ENCODE data around the gene NMD3.

NMD3 gene

GRCh38 chr3:161270991-161271390 lies 49.9 kb downstream of the NMD3 start:
- no peaks in the 10 kb centered on the region for H3K9me2 ChIP-seq (ENCODE audit: low read depth, low read length)
- TF ChIP-seq EZH2 (IDR thresholded peaks at IDR 0.05; ENCODE audit: borderline replicate concordance, low read length) = no peak
- TF ChIP-seq, protein P1, sequence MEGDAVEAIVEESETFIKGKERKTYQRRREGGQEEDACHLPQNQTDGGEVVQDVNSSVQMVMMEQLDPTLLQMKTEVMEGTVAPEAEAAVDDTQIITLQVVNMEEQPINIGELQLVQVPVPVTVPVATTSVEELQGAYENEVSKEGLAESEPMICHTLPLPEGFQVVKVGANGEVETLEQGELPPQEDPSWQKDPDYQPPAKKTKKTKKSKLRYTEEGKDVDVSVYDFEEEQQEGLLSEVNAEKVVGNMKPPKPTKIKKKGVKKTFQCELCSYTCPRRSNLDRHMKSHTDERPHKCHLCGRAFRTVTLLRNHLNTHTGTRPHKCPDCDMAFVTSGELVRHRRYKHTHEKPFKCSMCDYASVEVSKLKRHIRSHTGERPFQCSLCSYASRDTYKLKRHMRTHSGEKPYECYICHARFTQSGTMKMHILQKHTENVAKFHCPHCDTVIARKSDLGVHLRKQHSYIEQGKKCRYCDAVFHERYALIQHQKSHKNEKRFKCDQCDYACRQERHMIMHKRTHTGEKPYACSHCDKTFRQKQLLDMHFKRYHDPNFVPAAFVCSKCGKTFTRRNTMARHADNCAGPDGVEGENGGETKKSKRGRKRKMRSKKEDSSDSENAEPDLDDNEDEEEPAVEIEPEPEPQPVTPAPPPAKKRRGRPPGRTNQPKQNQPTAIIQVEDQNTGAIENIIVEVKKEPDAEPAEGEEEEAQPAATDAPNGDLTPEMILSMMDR (IDR thresholded peaks at IDR 0.05; ENCODE audit: low read length) = no peak
- H3K9ac ChIP-seq (ENCODE audit: low read length) = no peak overlapping the region
- no peaks in the 10 kb centered on the region for H3K36me3 ChIP-seq (ENCODE audit: insufficient read depth, low read length)
- H3K27me3 ChIP-seq (ENCODE audit: insufficient read depth, low read length) = no peaks in the 10 kb centered on the region
- H3K79me2 ChIP-seq (ENCODE audit: insufficient read depth, low read length) = no peaks in the 10 kb centered on the region
- H2AFZ ChIP-seq (ENCODE audit: low read length) = no peak overlapping the region
- no peaks in the 10 kb centered on the region for H4K20me1 ChIP-seq (ENCODE audit: insufficient read depth, low read length)
- H3K4me2 ChIP-seq (ENCODE audit: low read length) = no peak overlapping the region
- no peaks in the 10 kb centered on the region for H3K4me1 ChIP-seq (ENCODE audit: insufficient read depth, low read length, severe bottlenecking)
- H3K9me3 ChIP-seq (ENCODE audit: low read length) = no peaks in the 10 kb centered on the region
- H3K4me3 ChIP-seq (ENCODE audit: low read depth, low read length, poor library complexity, severe bottlenecking) = no peak overlapping the region
- H3K27ac ChIP-seq (ENCODE audit: low read depth, low read length, poor library complexity, severe bottlenecking) = no peak overlapping the region
- H3F3A ChIP-seq (ENCODE audit: insufficient read depth, low read length) = no peaks in the 10 kb centered on the region

DNA sequence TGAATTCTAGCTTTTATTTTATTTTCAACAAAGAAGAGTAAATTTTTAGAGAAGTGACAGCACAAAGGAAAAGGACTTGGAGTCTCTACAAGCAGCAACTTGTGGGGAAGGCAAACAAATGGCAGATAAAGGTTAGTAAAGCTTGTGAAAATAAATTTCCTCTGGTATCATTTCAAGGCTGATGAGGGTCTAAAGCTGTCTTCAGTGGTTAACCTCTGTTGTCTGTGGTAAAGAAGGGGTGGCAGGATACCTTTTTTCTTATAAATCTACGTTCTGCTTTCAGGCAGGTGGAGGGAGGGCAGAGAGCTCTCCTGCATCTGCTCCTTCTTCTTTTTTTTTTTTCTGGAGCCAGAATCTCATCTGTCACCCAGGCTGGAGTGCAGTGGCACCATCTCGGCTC lies 50.5 kb downstream of the NMD3 start:
- H2AFZ ChIP-seq (ENCODE audit: low read length) = no peak overlapping the region
- no peak overlapping the region for H3K4me2 ChIP-seq (ENCODE audit: low read length)
- TF ChIP-seq, protein P1 (IDR thresholded peaks at IDR 0.05; ENCODE audit: low read length) = no peak
- no peak for TF ChIP-seq EZH2 (IDR thresholded peaks at IDR 0.05; ENCODE audit: borderline replicate concordance, low read length)
- H4K20me1 ChIP-seq (ENCODE audit: insufficient read depth, low read length) = no peaks in the 10 kb centered on the region
- H3F3A ChIP-seq (ENCODE audit: insufficient read depth, low read length) = no peaks in the 10 kb centered on the region
- H3K9me2 ChIP-seq (ENCODE audit: low read depth, low read length) = no peaks in the 10 kb centered on the region
- H3K4me3 ChIP-seq (ENCODE audit: low read depth, low read length, poor library complexity, severe bottlenecking) = no peak overlapping the region
- H3K27ac ChIP-seq (ENCODE audit: low read depth, low read length, poor library complexity, severe bottlenecking) = no peak overlapping the region
- no peaks in the 10 kb centered on the region for H3K79me2 ChIP-seq (ENCODE audit: insufficient read depth, low read length)
- H3K27me3 ChIP-seq (ENCODE audit: insufficient read depth, low read length) = no peaks in the 10 kb centered on the region
- H3K36me3 ChIP-seq (ENCODE audit: insufficient read depth, low read length) = no peaks in the 10 kb centered on the region
- H3K9me3 ChIP-seq (ENCODE audit: low read length) = no peaks in the 10 kb centered on the region
- H3K4me1 ChIP-seq (ENCODE audit: insufficient read depth, low read length, severe bottlenecking) = no peaks in the 10 kb centered on the region
- no peak overlapping the region for H3K9ac ChIP-seq (ENCODE audit: low read length)

DNA sequence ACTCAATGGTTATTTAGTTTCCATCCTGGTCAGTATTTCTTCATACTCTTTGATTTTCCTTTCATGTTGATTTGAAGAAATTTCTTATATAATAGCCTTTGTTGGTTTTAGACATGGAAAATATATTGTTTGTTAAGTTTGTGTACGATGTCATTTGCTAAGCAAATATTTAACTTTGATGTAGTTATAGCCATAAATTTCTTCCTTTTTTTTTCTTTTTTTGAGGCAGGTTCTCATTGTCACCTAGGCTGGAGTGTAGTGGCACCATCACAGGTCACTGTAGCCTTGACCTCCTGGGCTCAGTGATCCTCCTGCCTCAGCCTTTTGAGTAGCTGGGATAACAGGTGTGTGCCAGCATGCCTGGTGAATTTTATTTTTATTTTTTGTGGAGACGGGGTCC lies 51.4 kb downstream of the NMD3 start:
- TF ChIP-seq, protein P1 (IDR thresholded peaks at IDR 0.05; ENCODE audit: low read length) = no peak
- TF ChIP-seq EZH2 (IDR thresholded peaks at IDR 0.05; ENCODE audit: borderline replicate concordance, low read length) = no peak
- H3K4me2 ChIP-seq (ENCODE audit: low read length) = no peak overlapping the region
- H3K36me3 ChIP-seq (ENCODE audit: insufficient read depth, low read length) = no peaks in the 10 kb centered on the region
- no peak overlapping the region for H3K27ac ChIP-seq (ENCODE audit: low read depth, low read length, poor library complexity, severe bottlenecking)
- no peaks in the 10 kb centered on the region for H3K79me2 ChIP-seq (ENCODE audit: insufficient read depth, low read length)
- H3K4me3 ChIP-seq (ENCODE audit: low read depth, low read length, poor library complexity, severe bottlenecking) = no peak overlapping the region
- H3K9ac ChIP-seq (ENCODE audit: low read length) = no peak overlapping the region
- no peaks in the 10 kb centered on the region for H3F3A ChIP-seq (ENCODE audit: insufficient read depth, low read length)
- H3K9me2 ChIP-seq (ENCODE audit: low read depth, low read length) = no peaks in the 10 kb centered on the region
- no peaks in the 10 kb centered on the region for H3K4me1 ChIP-seq (ENCODE audit: insufficient read depth, low read length, severe bottlenecking)
- no peaks in the 10 kb centered on the region for H3K9me3 ChIP-seq (ENCODE audit: low read length)
- H4K20me1 ChIP-seq (ENCODE audit: insufficient read depth, low read length) = no peaks in the 10 kb centered on the region
- H2AFZ ChIP-seq (ENCODE audit: low read length) = no peak overlapping the region
- no peaks in the 10 kb centered on the region for H3K27me3 ChIP-seq (ENCODE audit: insufficient read depth, low read length)
